ENCODE measurements around the gene KCNG2. TPM values are rescaled to one million over a fixed set of nuclear protein-coding genes. Genes with fewer than 3 reads are reported as not detected.

The KCNG2 gene
- polyA plus RNA-seq, 1 donor from 2014 or later = not detected

DNA sequence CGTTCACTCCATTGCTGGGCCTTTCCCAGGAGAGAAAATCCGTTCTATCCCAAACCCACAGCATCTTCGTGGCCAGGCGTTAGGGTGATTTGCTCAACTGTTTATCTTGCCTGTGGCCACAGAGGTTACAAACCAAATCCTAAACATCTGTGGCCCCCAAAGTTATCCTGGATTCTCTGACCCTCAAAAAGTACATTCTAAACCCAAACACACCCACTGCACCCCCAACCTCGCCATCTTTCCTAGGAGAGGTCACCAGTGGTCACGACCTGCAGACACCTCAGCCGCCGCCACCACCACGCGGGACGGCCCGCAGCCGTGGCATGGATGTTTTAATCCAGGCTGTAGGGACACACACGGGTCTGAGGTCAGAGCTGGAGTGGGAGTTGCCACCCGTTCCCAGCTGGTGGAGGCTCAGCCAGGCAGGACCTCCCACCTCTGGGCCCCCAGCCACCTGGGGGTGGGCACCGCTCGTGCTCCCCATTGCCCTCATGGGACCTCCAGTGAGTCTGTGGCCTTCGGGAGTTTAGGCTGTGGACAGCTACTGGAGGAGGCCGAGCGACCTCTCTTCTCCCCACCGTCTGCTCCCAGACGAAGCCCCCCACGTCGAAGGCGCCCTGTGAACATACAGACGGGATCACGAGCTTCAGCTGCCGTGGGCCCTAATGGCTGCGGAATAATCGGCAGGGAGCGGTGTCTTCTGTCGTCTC is 72.0 kb downstream of the KCNG2 start:
- H3K9me2 ChIP-seq (ENCODE audit: insufficient read depth, low read length) = no peaks in the 10 kb centered on the region
- H4K20me1 ChIP-seq (ENCODE audit: insufficient read depth) = no peaks in the 10 kb centered on the region
- no peak overlapping the region for H2AFZ ChIP-seq (ENCODE audit: low read depth, low read length)
- H3K27me3 ChIP-seq (ENCODE audit: insufficient read depth, low read depth, low read length) = no peaks in the 10 kb centered on the region
- no peaks in the 10 kb centered on the region for H3F3A ChIP-seq (ENCODE audit: insufficient read depth, low read length, poor library complexity, severe bottlenecking)
- H3K9me3 ChIP-seq (ENCODE audit: low read length) = no peaks in the 10 kb centered on the region
- no peak overlapping the region for H3K27ac ChIP-seq (ENCODE audit: low read length)
- H3K36me3 ChIP-seq (ENCODE audit: insufficient read depth, low read length) = no peaks in the 10 kb centered on the region
- H3K4me3 ChIP-seq (ENCODE audit: low read length) = no peak overlapping the region
- no peaks in the 10 kb centered on the region for H3K79me2 ChIP-seq (replicated peaks; ENCODE audit: insufficient read depth, low read length)
- no peak overlapping the region for H3K4me2 ChIP-seq (ENCODE audit: low read length)
- H3K9ac ChIP-seq (ENCODE audit: low read length) = no peak overlapping the region
- no peak for TF ChIP-seq POLR2AphosphoS5 (IDR thresholded peaks at IDR 0.05)
- no peak for TF ChIP-seq TAF1 (IDR thresholded peaks at IDR 0.05; ENCODE audit: low read depth)
- no peak for TF ChIP-seq EZH2 (IDR thresholded peaks at IDR 0.05; ENCODE audit: borderline replicate concordance, insufficient read depth, low read length, poor library complexity, severe bottlenecking)
- no peak for TF ChIP-seq MXI1 (conservative IDR thresholded peaks at IDR 0.05; ENCODE audit: poor library complexity, severe bottlenecking)
- TF ChIP-seq, protein P1, sequence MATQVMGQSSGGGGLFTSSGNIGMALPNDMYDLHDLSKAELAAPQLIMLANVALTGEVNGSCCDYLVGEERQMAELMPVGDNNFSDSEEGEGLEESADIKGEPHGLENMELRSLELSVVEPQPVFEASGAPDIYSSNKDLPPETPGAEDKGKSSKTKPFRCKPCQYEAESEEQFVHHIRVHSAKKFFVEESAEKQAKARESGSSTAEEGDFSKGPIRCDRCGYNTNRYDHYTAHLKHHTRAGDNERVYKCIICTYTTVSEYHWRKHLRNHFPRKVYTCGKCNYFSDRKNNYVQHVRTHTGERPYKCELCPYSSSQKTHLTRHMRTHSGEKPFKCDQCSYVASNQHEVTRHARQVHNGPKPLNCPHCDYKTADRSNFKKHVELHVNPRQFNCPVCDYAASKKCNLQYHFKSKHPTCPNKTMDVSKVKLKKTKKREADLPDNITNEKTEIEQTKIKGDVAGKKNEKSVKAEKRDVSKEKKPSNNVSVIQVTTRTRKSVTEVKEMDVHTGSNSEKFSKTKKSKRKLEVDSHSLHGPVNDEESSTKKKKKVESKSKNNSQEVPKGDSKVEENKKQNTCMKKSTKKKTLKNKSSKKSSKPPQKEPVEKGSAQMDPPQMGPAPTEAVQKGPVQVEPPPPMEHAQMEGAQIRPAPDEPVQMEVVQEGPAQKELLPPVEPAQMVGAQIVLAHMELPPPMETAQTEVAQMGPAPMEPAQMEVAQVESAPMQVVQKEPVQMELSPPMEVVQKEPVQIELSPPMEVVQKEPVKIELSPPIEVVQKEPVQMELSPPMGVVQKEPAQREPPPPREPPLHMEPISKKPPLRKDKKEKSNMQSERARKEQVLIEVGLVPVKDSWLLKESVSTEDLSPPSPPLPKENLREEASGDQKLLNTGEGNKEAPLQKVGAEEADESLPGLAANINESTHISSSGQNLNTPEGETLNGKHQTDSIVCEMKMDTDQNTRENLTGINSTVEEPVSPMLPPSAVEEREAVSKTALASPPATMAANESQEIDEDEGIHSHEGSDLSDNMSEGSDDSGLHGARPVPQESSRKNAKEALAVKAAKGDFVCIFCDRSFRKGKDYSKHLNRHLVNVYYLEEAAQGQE (IDR thresholded peaks at IDR 0.05; ENCODE audit: borderline replicate concordance) = no peak
- no peak for TF ChIP-seq RAD21 (conservative IDR thresholded peaks at IDR 0.05)
- TF ChIP-seq EP300 (conservative IDR thresholded peaks at IDR 0.05; ENCODE audit: poor library complexity, severe bottlenecking) = no peak
- no peak for TF ChIP-seq SMC3 (conservative IDR thresholded peaks at IDR 0.05; ENCODE audit: poor library complexity)
- TF ChIP-seq, protein P2, sequence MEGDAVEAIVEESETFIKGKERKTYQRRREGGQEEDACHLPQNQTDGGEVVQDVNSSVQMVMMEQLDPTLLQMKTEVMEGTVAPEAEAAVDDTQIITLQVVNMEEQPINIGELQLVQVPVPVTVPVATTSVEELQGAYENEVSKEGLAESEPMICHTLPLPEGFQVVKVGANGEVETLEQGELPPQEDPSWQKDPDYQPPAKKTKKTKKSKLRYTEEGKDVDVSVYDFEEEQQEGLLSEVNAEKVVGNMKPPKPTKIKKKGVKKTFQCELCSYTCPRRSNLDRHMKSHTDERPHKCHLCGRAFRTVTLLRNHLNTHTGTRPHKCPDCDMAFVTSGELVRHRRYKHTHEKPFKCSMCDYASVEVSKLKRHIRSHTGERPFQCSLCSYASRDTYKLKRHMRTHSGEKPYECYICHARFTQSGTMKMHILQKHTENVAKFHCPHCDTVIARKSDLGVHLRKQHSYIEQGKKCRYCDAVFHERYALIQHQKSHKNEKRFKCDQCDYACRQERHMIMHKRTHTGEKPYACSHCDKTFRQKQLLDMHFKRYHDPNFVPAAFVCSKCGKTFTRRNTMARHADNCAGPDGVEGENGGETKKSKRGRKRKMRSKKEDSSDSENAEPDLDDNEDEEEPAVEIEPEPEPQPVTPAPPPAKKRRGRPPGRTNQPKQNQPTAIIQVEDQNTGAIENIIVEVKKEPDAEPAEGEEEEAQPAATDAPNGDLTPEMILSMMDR (IDR thresholded peaks at IDR 0.05; ENCODE audit: poor library complexity, severe bottlenecking) = no peak

DNA sequence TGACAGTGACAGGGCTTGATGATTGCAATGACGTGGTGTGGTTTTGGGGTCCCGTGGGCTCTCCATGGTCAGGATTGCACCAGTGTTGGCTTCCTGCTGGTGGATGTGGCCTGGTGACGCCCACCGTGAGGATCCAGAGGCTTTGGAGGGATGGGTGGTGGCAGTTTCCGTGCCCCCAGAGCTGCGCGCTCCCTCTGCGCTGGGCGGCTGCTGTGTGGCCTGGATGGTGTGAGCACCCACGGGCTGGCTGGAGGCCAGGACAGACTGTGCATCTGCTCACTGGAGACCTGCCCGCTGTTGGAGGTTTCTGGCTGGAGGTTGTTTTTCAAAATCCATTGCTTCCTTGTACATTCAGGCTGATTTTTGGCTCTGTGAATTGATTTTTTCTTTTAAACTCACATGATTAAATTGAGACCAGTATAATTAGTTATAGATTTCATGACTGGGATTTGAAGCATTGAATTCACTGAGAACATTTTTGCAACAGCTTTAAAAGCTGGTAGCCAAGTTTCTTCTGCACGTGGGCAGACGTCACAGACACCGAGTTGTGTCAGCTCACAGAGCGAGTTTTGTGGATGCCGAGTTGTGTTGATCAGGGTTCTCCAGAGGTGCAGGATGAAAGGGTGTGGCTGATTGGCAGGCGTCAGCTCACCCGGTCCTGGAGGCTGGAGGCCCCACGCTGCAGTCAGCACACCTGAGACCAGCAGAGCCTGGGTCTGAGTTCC is 72.7 kb downstream of the KCNG2 start:
- Histone ChIP-seq H3K4me2 (ENCODE audit: low read length) (no peak overlapping the region), H3K27me3 (ENCODE audit: insufficient read depth, low read depth, low read length) (no peaks in the 10 kb centered on the region), H3K9me3 (ENCODE audit: low read length) (no peaks in the 10 kb centered on the region), H3K4me3 (ENCODE audit: low read length) (no peak overlapping the region), H4K20me1 (ENCODE audit: insufficient read depth) (no peaks in the 10 kb centered on the region), H3K79me2 (replicated peaks; ENCODE audit: insufficient read depth, low read length) (no peaks in the 10 kb centered on the region), H2AFZ (ENCODE audit: low read depth, low read length) (no peak overlapping the region), H3K27ac (ENCODE audit: low read length) (no peak overlapping the region), H3K9me2 (ENCODE audit: insufficient read depth, low read length) (no peaks in the 10 kb centered on the region), H3K9ac (ENCODE audit: low read length) (no peak overlapping the region), H3F3A (ENCODE audit: insufficient read depth, low read length, poor library complexity, severe bottlenecking) (no peaks in the 10 kb centered on the region), H3K36me3 (ENCODE audit: insufficient read depth, low read length) (no peaks in the 10 kb centered on the region)
- TF ChIP-seq, protein P2 (IDR thresholded peaks at IDR 0.05; ENCODE audit: poor library complexity, severe bottlenecking) = no peak
- TF ChIP-seq TAF1 (IDR thresholded peaks at IDR 0.05; ENCODE audit: low read depth) = no peak
- no peak for TF ChIP-seq RAD21 (conservative IDR thresholded peaks at IDR 0.05)
- no peak for TF ChIP-seq EZH2 (IDR thresholded peaks at IDR 0.05; ENCODE audit: borderline replicate concordance, insufficient read depth, low read length, poor library complexity, severe bottlenecking)
- TF ChIP-seq EP300 (conservative IDR thresholded peaks at IDR 0.05; ENCODE audit: poor library complexity, severe bottlenecking) = no peak
- TF ChIP-seq, protein P1 (IDR thresholded peaks at IDR 0.05; ENCODE audit: borderline replicate concordance) = no peak
- TF ChIP-seq MXI1 (conservative IDR thresholded peaks at IDR 0.05; ENCODE audit: poor library complexity, severe bottlenecking) = no peak
- TF ChIP-seq SMC3 (conservative IDR thresholded peaks at IDR 0.05; ENCODE audit: poor library complexity) = no peak
- no peak for TF ChIP-seq POLR2AphosphoS5 (IDR thresholded peaks at IDR 0.05)
